ENCODE measurements around the gene EVC2. TPM values are rescaled to one million over a fixed set of nuclear protein-coding genes. Genes with fewer than 3 reads are reported as not detected.

Gene EVC2, protein sequence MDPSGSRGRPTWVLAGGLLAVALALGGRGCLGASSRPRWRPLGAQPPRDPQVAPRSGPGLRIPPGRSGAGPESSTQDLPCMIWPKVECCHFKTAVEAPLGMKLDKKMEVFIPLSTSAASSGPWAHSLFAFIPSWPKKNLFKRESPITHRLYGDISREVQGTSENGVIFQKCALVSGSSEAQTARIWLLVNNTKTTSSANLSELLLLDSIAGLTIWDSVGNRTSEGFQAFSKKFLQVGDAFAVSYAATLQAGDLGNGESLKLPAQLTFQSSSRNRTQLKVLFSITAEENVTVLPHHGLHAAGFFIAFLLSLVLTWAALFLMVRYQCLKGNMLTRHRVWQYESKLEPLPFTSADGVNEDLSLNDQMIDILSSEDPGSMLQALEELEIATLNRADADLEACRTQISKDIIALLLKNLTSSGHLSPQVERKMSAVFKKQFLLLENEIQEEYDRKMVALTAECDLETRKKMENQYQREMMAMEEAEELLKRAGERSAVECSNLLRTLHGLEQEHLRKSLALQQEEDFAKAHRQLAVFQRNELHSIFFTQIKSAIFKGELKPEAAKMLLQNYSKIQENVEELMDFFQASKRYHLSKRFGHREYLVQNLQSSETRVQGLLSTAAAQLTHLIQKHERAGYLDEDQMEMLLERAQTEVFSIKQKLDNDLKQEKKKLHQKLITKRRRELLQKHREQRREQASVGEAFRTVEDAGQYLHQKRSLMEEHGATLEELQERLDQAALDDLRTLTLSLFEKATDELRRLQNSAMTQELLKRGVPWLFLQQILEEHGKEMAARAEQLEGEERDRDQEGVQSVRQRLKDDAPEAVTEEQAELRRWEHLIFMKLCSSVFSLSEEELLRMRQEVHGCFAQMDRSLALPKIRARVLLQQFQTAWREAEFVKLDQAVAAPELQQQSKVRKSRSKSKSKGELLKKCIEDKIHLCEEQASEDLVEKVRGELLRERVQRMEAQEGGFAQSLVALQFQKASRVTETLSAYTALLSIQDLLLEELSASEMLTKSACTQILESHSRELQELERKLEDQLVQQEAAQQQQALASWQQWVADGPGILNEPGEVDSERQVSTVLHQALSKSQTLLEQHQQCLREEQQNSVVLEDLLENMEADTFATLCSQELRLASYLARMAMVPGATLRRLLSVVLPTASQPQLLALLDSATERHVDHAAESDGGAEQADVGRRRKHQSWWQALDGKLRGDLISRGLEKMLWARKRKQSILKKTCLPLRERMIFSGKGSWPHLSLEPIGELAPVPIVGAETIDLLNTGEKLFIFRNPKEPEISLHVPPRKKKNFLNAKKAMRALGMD
- total RNA-seq = 10 to 100 TPM in 1 of 2 donors, 1 to 10 TPM in 1; 9.7 to 11.7 TPM
- 4.2 TPM for polyA plus RNA-seq (2013, experiment 1 of 2)
- 3.9 TPM for polyA plus RNA-seq (2013, experiment 2 of 2)
- long read RNA-seq, experiment 1, partial matches to known transcripts = 1 of 2 reads
- long read RNA-seq, experiment 1, other reads (novel, unspliced or antisense) = 1 of 2 reads
- long read RNA-seq, experiment 2, full-length matches to known transcripts = 7 of 15 reads
- long read RNA-seq, experiment 2, partial matches to known transcripts = 5 of 15 reads
- long read RNA-seq, experiment 2, other reads (novel, unspliced or antisense) = 3 of 15 reads
- long read RNA-seq, experiment 3, full-length matches to known transcripts = 13 of 30 reads
- long read RNA-seq, experiment 3, partial matches to known transcripts = 11 of 30 reads
- long read RNA-seq, experiment 3, other reads (novel, unspliced or antisense) = 6 of 30 reads
- long read RNA-seq, experiment 4, partial matches to known transcripts = 1 of 1 reads
- long read RNA-seq, experiment 4, other reads (novel, unspliced or antisense) = 0 of 1 reads

DNA sequence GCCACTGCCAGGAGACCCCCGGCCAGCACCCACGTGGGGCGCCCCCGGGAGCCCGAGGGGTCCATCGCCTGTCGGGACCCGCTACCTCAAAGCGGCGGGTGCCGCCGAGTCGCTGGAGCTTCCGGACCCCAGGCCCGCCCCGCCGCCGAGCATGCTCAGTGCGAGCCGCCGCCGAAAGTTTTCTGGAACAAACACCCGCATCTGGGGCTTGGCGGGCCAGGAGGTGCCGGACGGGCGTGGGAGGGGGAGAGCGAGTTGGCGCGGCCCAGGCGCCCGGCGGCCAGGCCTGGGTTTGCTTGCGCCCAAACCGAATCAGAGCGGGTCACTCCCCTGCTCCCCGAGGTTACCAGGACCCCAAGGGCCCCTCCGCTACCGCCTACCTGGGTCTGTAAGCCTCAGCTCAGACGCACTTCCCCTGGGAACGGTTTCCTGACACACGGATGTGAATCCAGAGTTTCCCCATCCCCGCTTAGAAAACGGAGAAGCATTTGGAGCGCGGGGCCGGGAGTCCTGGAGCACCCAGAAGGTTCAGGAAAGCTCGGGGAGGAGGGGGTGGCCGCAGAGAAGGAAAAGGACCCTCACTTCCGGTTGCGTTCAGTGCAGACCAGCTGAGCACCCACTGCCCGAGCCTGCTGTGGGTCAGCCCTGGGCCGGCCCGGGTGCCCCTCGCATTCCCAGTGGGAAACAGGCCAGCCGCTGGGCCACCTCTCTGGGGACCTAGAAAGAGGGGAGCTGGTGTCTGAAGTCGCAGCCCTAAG lies at the start of gene EVC2:
Gene EVC2, minus strand, starts transcription at position 111 of the 758 bp plus-strand sequence. Its CDS starts 46 bp downstream, at position 65.
- peak within 1 kb of the TSS; percentile 64 for H3K4me3 Mint-ChIP-seq
- H3K27me3 Mint-ChIP-seq (ENCODE audit: insufficient read depth) = peaks cover 25% of the 10 kb centered on the region
- no peak within 1 kb of the TSS for H3K9ac ChIP-seq (ENCODE audit: extremely low read depth, low read length, poor library complexity, severe bottlenecking)
- H3K27ac ChIP-seq (ENCODE audit: low read depth, low read length) = no peak within 1 kb of the TSS
- 19% methylated on average over 26 to 57 of the region's 57 CpGs for WGBS, 2 experiments (ENCODE audit: insufficient coverage in 1 of 2, insufficient read length in 1 of 2)
- DNase-seq = peak; percentile 88
- TF ChIP-seq, protein P1, sequence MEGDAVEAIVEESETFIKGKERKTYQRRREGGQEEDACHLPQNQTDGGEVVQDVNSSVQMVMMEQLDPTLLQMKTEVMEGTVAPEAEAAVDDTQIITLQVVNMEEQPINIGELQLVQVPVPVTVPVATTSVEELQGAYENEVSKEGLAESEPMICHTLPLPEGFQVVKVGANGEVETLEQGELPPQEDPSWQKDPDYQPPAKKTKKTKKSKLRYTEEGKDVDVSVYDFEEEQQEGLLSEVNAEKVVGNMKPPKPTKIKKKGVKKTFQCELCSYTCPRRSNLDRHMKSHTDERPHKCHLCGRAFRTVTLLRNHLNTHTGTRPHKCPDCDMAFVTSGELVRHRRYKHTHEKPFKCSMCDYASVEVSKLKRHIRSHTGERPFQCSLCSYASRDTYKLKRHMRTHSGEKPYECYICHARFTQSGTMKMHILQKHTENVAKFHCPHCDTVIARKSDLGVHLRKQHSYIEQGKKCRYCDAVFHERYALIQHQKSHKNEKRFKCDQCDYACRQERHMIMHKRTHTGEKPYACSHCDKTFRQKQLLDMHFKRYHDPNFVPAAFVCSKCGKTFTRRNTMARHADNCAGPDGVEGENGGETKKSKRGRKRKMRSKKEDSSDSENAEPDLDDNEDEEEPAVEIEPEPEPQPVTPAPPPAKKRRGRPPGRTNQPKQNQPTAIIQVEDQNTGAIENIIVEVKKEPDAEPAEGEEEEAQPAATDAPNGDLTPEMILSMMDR (conservative IDR thresholded peaks at IDR 0.05) = no peak
- H3K27ac Mint-ChIP-seq = peak within 1 kb of the TSS; percentile 55
- peak within 1 kb of the TSS; percentile 78 for H3K4me3 ChIP-seq (ENCODE audit: low read length)
- H3K9me3 ChIP-seq (ENCODE audit: control insufficient read depth, low read length) = peaks cover 14% of the 10 kb centered on the region
- H3K4me1 Mint-ChIP-seq = peaks cover 17% of the 10 kb centered on the region
- H3K36me3 ChIP-seq (ENCODE audit: control insufficient read depth, insufficient read depth, low read length) = no peaks in the 10 kb centered on the region
- H3K36me3 Mint-ChIP-seq (ENCODE audit: low read depth) = peaks cover 25% of the 10 kb centered on the region
- H3K9me3 Mint-ChIP-seq = peaks cover 20% of the 10 kb centered on the region
- peaks cover 33% of the 10 kb centered on the region for H3K27me3 ChIP-seq (ENCODE audit: control insufficient read depth, insufficient read depth, low read length, poor library complexity, severe bottlenecking)
- H3K4me1 ChIP-seq (ENCODE audit: control insufficient read depth, insufficient read depth, low read length) = no peaks in the 10 kb centered on the region

DNA sequence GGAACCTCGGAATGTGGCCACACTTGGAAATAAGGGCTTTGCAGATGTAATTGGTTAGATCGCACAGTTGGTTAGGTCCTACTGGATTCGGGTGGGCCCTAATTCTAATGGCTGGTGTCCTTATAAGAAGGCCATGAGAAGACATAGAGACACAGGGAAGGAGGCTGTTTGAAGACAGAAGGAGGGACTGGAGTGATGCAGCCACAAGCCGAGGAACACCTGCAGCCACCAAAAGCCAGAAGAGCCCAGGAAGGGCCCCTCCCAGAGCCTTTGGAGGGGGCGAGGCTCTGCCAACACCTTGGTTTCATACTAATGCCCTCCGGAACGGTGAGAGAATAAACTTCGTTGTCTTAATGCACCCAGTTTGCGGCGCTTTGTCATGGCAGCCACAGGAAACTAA lies 49.6 kb upstream of the EVC2 start:
- no peak overlapping the region for H3K9ac ChIP-seq (ENCODE audit: extremely low read depth, low read length, poor library complexity, severe bottlenecking)
- Mint-ChIP-seq H3K4me1 (peaks cover 18% of the 10 kb centered on the region), H3K9me3 (no peaks in the 10 kb centered on the region), H3K27me3 (ENCODE audit: insufficient read depth) (peaks cover 15% of the 10 kb centered on the region), H3K27ac (no peak overlapping the region), H3K4me3 (no peak overlapping the region), H3K36me3 (ENCODE audit: low read depth) (peaks cover 41% of the 10 kb centered on the region)
- peaks cover 14% of the 10 kb centered on the region for H3K4me1 ChIP-seq (ENCODE audit: control insufficient read depth, insufficient read depth, low read length)
- peaks cover 26% of the 10 kb centered on the region for H3K36me3 ChIP-seq (ENCODE audit: control insufficient read depth, insufficient read depth, low read length)
- WGBS, 2 experiments (ENCODE audit: insufficient coverage in 1 of 2, insufficient read length in 1 of 2) = 94 to 95% methylated on average over 9 to 10 of the region's 10 CpGs
- no peak for DNase-seq
- TF ChIP-seq, protein P1 (conservative IDR thresholded peaks at IDR 0.05) = no peak
- H3K27me3 ChIP-seq (ENCODE audit: control insufficient read depth, insufficient read depth, low read length, poor library complexity, severe bottlenecking) = no peaks in the 10 kb centered on the region
- peaks cover 6% of the 10 kb centered on the region for H3K9me3 ChIP-seq (ENCODE audit: control insufficient read depth, low read length)
- no peak overlapping the region for H3K27ac ChIP-seq (ENCODE audit: low read depth, low read length)
- H3K4me3 ChIP-seq (ENCODE audit: low read length) = no peak overlapping the region
